ENCODE measurements around the gene NUBP1.

Gene NUBP1

GRCh38 chr16:10762336-10763016 lies 18.8 kb downstream of the NUBP1 start:
- Histone ChIP-seq H3K9ac (ENCODE audit: low read length) (no peak overlapping the region), H2BK120ac (ENCODE audit: low read depth, low read length) (no peak overlapping the region), H3K4me1 (ENCODE audit: control insufficient read depth, low read depth, low read length) (no peaks in the 10 kb centered on the region), H4K8ac (ENCODE audit: low read depth, low read length) (no peak overlapping the region), H3K36me3 (ENCODE audit: control insufficient read depth, insufficient read depth, low read length) (peaks cover 4% of the 10 kb centered on the region), H3K18ac (ENCODE audit: low read length) (no peak overlapping the region), H3K79me1 (ENCODE audit: low read length) (no peaks in the 10 kb centered on the region), H2BK5ac (ENCODE audit: low read length) (no peak overlapping the region), H4K5ac (ENCODE audit: low read length) (no peak overlapping the region), H3K4me2 (ENCODE audit: low read length) (no peak overlapping the region), H3K23ac (ENCODE audit: low read length) (no peak overlapping the region), H2BK15ac (replicated peaks; ENCODE audit: low read depth) (no peak overlapping the region), H3K4ac (ENCODE audit: low read depth, low read length) (no peak overlapping the region), H3K56ac (ENCODE audit: low read length) (no peak overlapping the region), H2AK5ac (ENCODE audit: low read length) (no peak overlapping the region), H3K4me3 (ENCODE audit: low read length) (no peak overlapping the region), H3K79me2 (ENCODE audit: control insufficient read depth, insufficient read depth, low read length) (no peaks in the 10 kb centered on the region), H3K27me3 (ENCODE audit: insufficient read depth, low read length, poor library complexity) (no peaks in the 10 kb centered on the region), H3K27ac (ENCODE audit: low read depth, low read length) (no peak overlapping the region)
- no CpG with 5 or more reads among the region's 35 CpGs for WGBS (ENCODE audit: extremely low coverage, insufficient coverage, low lambda C conversion rate)
- no peak for DNase-seq

- Histone ChIP-seq H2BK120ac (ENCODE audit: low read depth, low read length) (no peak overlapping the region), H3K36me3 (ENCODE audit: control insufficient read depth, insufficient read depth, low read length) (peaks cover 3% of the 10 kb centered on the region), H3K56ac (ENCODE audit: low read length) (no peak overlapping the region), H2AK5ac (ENCODE audit: low read length) (no peak overlapping the region), H3K9ac (ENCODE audit: low read length) (no peak overlapping the region), H4K5ac (ENCODE audit: low read length) (no peak overlapping the region), H3K4me1 (ENCODE audit: control insufficient read depth, low read depth, low read length) (no peaks in the 10 kb centered on the region), H3K4me3 (ENCODE audit: low read length) (no peak overlapping the region), H3K18ac (ENCODE audit: low read length) (no peak overlapping the region), H3K23ac (ENCODE audit: low read length) (no peak overlapping the region), H3K27ac (ENCODE audit: low read depth, low read length) (no peak overlapping the region), H3K4me2 (ENCODE audit: low read length) (no peak overlapping the region), H2BK15ac (replicated peaks; ENCODE audit: low read depth) (no peak overlapping the region), H2BK5ac (ENCODE audit: low read length) (no peak overlapping the region), H3K79me2 (ENCODE audit: control insufficient read depth, insufficient read depth, low read length) (no peaks in the 10 kb centered on the region), H3K79me1 (ENCODE audit: low read length) (no peaks in the 10 kb centered on the region), H3K4ac (ENCODE audit: low read depth, low read length) (no peak overlapping the region), H3K27me3 (ENCODE audit: insufficient read depth, low read length, poor library complexity) (no peaks in the 10 kb centered on the region), H4K8ac (ENCODE audit: low read depth, low read length) (no peak overlapping the region)
- no peak for DNase-seq
- WGBS (ENCODE audit: extremely low coverage, insufficient coverage, low lambda C conversion rate), result no CpG with 5 or more reads among the region's 7 CpGs
These were observed 19.8 kb downstream of the NUBP1 start for GRCh38 chr16:10763456-10763855.

GRCh38 chr16:10765772-10766171 lies 22.1 kb downstream of the NUBP1 start:
- no CpG with 5 or more reads among the region's 4 CpGs for WGBS (ENCODE audit: extremely low coverage, insufficient coverage, low lambda C conversion rate)
- Histone ChIP-seq H4K8ac (ENCODE audit: low read depth, low read length) (no peak overlapping the region), H3K56ac (ENCODE audit: low read length) (no peak overlapping the region), H2BK15ac (replicated peaks; ENCODE audit: low read depth) (no peak overlapping the region), H3K18ac (ENCODE audit: low read length) (no peak overlapping the region), H3K9ac (ENCODE audit: low read length) (no peak overlapping the region), H2BK120ac (ENCODE audit: low read depth, low read length) (no peak overlapping the region), H3K27me3 (ENCODE audit: insufficient read depth, low read length, poor library complexity) (no peaks in the 10 kb centered on the region), H3K4ac (ENCODE audit: low read depth, low read length) (no peak overlapping the region), H3K4me1 (ENCODE audit: control insufficient read depth, low read depth, low read length) (no peaks in the 10 kb centered on the region), H3K79me1 (ENCODE audit: low read length) (no peaks in the 10 kb centered on the region), H2AK5ac (ENCODE audit: low read length) (no peak overlapping the region), H3K23ac (ENCODE audit: low read length) (no peak overlapping the region), H4K5ac (ENCODE audit: low read length) (no peak overlapping the region), H3K27ac (ENCODE audit: low read depth, low read length) (no peak overlapping the region), H3K4me2 (ENCODE audit: low read length) (no peak overlapping the region), H3K79me2 (ENCODE audit: control insufficient read depth, insufficient read depth, low read length) (no peaks in the 10 kb centered on the region), H3K36me3 (ENCODE audit: control insufficient read depth, insufficient read depth, low read length) (peaks cover 2% of the 10 kb centered on the region), H2BK5ac (ENCODE audit: low read length) (no peak overlapping the region), H3K4me3 (ENCODE audit: low read length) (no peak overlapping the region)
- no peak for DNase-seq

GRCh38 chr16:10767127-10767526 lies 23.5 kb downstream of the NUBP1 start:
- no peak overlapping the region for H3K4me3 ChIP-seq (ENCODE audit: low read length)
- no peak overlapping the region for H4K5ac ChIP-seq (ENCODE audit: low read length)
- no peak overlapping the region for H3K56ac ChIP-seq (ENCODE audit: low read length)
- no peak overlapping the region for H3K23ac ChIP-seq (ENCODE audit: low read length)
- no peak for DNase-seq
- H2AK5ac ChIP-seq (ENCODE audit: low read length), result no peak overlapping the region
- H3K79me2 ChIP-seq (ENCODE audit: control insufficient read depth, insufficient read depth, low read length), result no peaks in the 10 kb centered on the region
- no peak overlapping the region for H3K4ac ChIP-seq (ENCODE audit: low read depth, low read length)
- no peak overlapping the region for H3K4me2 ChIP-seq (ENCODE audit: low read length)
- H3K18ac ChIP-seq (ENCODE audit: low read length), result no peak overlapping the region
- no peak overlapping the region for H3K27ac ChIP-seq (ENCODE audit: low read depth, low read length)
- H4K8ac ChIP-seq (ENCODE audit: low read depth, low read length), result no peak overlapping the region
- H3K9ac ChIP-seq (ENCODE audit: low read length), result no peak overlapping the region
- no peaks in the 10 kb centered on the region for H3K79me1 ChIP-seq (ENCODE audit: low read length)
- H2BK5ac ChIP-seq (ENCODE audit: low read length), result no peak overlapping the region
- no peak overlapping the region for H2BK15ac ChIP-seq (replicated peaks; ENCODE audit: low read depth)
- H2BK120ac ChIP-seq (ENCODE audit: low read depth, low read length), result no peak overlapping the region
- H3K27me3 ChIP-seq (ENCODE audit: insufficient read depth, low read length, poor library complexity), result no peaks in the 10 kb centered on the region
- H3K36me3 ChIP-seq (ENCODE audit: control insufficient read depth, insufficient read depth, low read length), result peaks cover 2% of the 10 kb centered on the region
- no peaks in the 10 kb centered on the region for H3K4me1 ChIP-seq (ENCODE audit: control insufficient read depth, low read depth, low read length)
- no CpG with 5 or more reads among the region's 7 CpGs for WGBS (ENCODE audit: extremely low coverage, insufficient coverage, low lambda C conversion rate)

- Histone ChIP-seq H3K4me3 (ENCODE audit: low read length) (no peak overlapping the region), H3K36me3 (ENCODE audit: control insufficient read depth, insufficient read depth, low read length) (no peaks in the 10 kb centered on the region), H2BK5ac (ENCODE audit: low read length) (no peak overlapping the region), H3K4me2 (ENCODE audit: low read length) (no peak overlapping the region), H3K4me1 (ENCODE audit: control insufficient read depth, low read depth, low read length) (no peaks in the 10 kb centered on the region), H3K79me2 (ENCODE audit: control insufficient read depth, insufficient read depth, low read length) (no peaks in the 10 kb centered on the region), H2AK5ac (ENCODE audit: low read length) (no peak overlapping the region), H3K27me3 (ENCODE audit: insufficient read depth, low read length, poor library complexity) (no peaks in the 10 kb centered on the region), H3K23ac (ENCODE audit: low read length) (no peak overlapping the region), H3K27ac (ENCODE audit: low read depth, low read length) (no peak overlapping the region), H3K9ac (ENCODE audit: low read length) (no peak overlapping the region), H4K5ac (ENCODE audit: low read length) (no peak overlapping the region), H3K56ac (ENCODE audit: low read length) (no peak overlapping the region), H2BK15ac (replicated peaks; ENCODE audit: low read depth) (no peak overlapping the region), H4K8ac (ENCODE audit: low read depth, low read length) (no peak overlapping the region), H3K79me1 (ENCODE audit: low read length) (no peaks in the 10 kb centered on the region), H3K4ac (ENCODE audit: low read depth, low read length) (no peak overlapping the region), H2BK120ac (ENCODE audit: low read depth, low read length) (no peak overlapping the region), H3K18ac (ENCODE audit: low read length) (no peak overlapping the region)
- no peak for DNase-seq
- no CpG with 5 or more reads among the region's 7 CpGs for WGBS (ENCODE audit: extremely low coverage, insufficient coverage, low lambda C conversion rate)
These were observed 25.7 kb downstream of the NUBP1 start for GRCh38 chr16:10769381-10769780.

GRCh38 chr16:10770907-10771306 lies 27.3 kb downstream of the NUBP1 start:
- no peak overlapping the region for H3K4ac ChIP-seq (ENCODE audit: low read depth, low read length)
- no peak for DNase-seq

More at GRCh38 chr16:10770907-10771306, 27.3 kb downstream of the NUBP1 start:
- no peak overlapping the region for H3K27ac ChIP-seq (ENCODE audit: low read depth, low read length)
- no peak overlapping the region for H3K9ac ChIP-seq (ENCODE audit: low read length)
- H3K4me2 ChIP-seq (ENCODE audit: low read length), result no peak overlapping the region
- H3K79me1 ChIP-seq (ENCODE audit: low read length), result no peaks in the 10 kb centered on the region
- H3K18ac ChIP-seq (ENCODE audit: low read length), result no peak overlapping the region
- no peak overlapping the region for H2BK120ac ChIP-seq (ENCODE audit: low read depth, low read length)
- H3K36me3 ChIP-seq (ENCODE audit: control insufficient read depth, insufficient read depth, low read length), result no peaks in the 10 kb centered on the region
- no CpG with 5 or more reads among the region's 1 CpG for WGBS (ENCODE audit: extremely low coverage, insufficient coverage, low lambda C conversion rate)
- H4K8ac ChIP-seq (ENCODE audit: low read depth, low read length), result no peak overlapping the region
- H4K5ac ChIP-seq (ENCODE audit: low read length), result no peak overlapping the region
- H2BK5ac ChIP-seq (ENCODE audit: low read length), result no peak overlapping the region
- H3K56ac ChIP-seq (ENCODE audit: low read length), result no peak overlapping the region
- H3K27me3 ChIP-seq (ENCODE audit: insufficient read depth, low read length, poor library complexity), result no peaks in the 10 kb centered on the region
- no peaks in the 10 kb centered on the region for H3K4me1 ChIP-seq (ENCODE audit: control insufficient read depth, low read depth, low read length)
- no peaks in the 10 kb centered on the region for H3K79me2 ChIP-seq (ENCODE audit: control insufficient read depth, insufficient read depth, low read length)
- no peak overlapping the region for H3K23ac ChIP-seq (ENCODE audit: low read length)
- H2BK15ac ChIP-seq (replicated peaks; ENCODE audit: low read depth), result no peak overlapping the region
- H3K4me3 ChIP-seq (ENCODE audit: low read length), result no peak overlapping the region
- H2AK5ac ChIP-seq (ENCODE audit: low read length), result no peak overlapping the region

Data from mesendoderm (in vitro differentiated cells).